KOPT-K1 (cell line): ENCODE data around the gene KPNA6.
"Not testable (repeated sequence)": the region's sequence is repeated elsewhere in the genome, so short reads cannot be mapped to it uniquely, and the experiment has no call there.

Experiments used
- H3K27ac ChIP-seq: fragments of 200-600 bp; sonication (generic); 2 replicates; pipeline ENCODE4 v1.5.1; 2016; ENCODE audit warnings: antibody characterized with exemption, mild to moderate bottlenecking, low read depth, low read length; ENCODE audit not compliant: poor library complexity, severe bottlenecking
- H3K36me3 ChIP-seq: fragments of 200-600 bp; sonication (generic); 2 replicates; pipeline ENCODE4 v1.5.1; 2017; ENCODE audit warnings: antibody characterized with exemption, mild to moderate bottlenecking, low read length, moderate library complexity; ENCODE audit not compliant: insufficient read depth
- H3K9me3 ChIP-seq: fragments of 200-600 bp; sonication (generic); 2 replicates; pipeline ENCODE4 v1.5.1; 2017; ENCODE audit warnings: antibody characterized with exemption, low read length, mild to moderate bottlenecking; ENCODE audit not compliant: insufficient read depth, poor library complexity, severe bottlenecking

KPNA6 gene

DNA sequence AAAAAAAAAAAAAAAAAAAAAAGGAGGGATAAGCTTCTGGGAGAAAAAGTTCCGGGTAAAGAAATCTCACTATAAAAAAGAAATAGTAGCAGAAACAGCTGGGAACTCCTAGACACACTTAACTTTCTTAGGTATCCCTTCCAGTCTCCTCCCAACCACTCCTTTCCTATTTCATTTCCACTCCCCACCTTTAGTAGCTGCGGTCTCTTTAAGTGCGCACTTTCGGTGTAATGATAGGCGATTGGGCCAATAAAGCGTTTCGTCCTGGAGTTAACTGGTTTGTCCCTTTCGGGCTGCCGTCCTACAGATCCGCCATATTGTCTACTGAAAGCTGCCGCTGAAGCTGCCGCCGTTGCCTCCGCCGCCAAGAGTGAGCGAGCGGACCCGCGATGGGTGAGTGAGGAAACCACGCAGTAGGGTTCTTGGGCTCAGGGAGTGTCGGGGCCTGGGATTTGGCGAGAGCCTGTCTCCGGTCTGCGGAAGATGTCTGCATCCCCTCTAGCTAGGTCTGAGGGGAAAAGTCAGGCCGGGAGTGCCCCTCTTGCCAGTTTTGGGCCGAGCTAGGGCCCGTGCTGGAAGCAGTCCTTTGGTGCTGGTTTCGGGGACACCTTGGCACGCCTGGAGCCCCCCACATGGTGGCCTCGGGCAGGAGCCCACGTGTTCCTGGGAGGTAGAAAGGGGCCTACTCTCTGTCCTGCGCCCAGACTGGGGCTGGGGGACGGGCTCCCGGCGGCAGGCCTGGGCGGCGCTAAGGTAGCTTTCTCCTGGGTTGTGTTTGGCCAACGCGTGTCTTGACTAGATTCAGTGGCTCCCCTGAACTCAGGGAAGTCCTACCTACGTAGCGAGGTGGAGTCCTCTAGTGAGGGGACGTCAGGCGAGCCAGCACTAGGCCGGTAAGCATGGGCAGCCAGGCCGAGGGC lies at the start of gene KPNA6:
KPNA6 (plus strand) TSS at position 315 of the 920 bp plus-strand sequence; CDS start at position 390, 75 bp downstream.
- Histone ChIP-seq H3K27ac (peak within 1 kb of the TSS; percentile 84), H3K36me3 (peaks cover 6% of the 10 kb centered on the region; the same call in 1 of the 2 replicates), H3K9me3 (no peaks in the 10 kb centered on the region)

DNA sequence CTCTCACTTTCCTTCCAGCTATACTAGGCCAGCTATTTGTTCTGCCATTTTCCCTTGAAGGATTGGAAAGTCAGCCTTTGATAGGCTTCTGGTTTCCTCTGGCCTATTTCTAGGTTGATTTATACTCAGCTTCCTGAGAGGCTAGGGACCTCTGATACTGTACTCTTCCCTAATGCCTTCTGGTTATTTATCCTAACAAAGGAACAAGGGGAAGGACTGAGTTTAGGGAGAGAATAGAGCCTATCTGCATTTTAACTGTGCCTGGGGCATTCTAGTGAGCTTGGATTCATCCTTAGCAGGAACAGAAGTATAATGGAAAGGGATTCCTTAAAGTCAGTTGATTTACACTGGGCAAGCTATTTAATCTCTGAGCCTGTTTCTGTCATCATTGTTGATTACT lies 46.9 kb upstream of the KPNA6 start:
- no peaks in the 10 kb centered on the region for H3K9me3 ChIP-seq
- H3K27ac ChIP-seq, result no peak overlapping the region
- peaks cover 67% of the 10 kb centered on the region for H3K36me3 ChIP-seq

- H3K9me3 ChIP-seq, result no peaks in the 10 kb centered on the region
- H3K27ac ChIP-seq, result no peak overlapping the region
- peaks cover 65% of the 10 kb centered on the region for H3K36me3 ChIP-seq
Observed at GRCh38 chr1:32062867-32063230, 45.0 kb upstream of the KPNA6 start.

DNA sequence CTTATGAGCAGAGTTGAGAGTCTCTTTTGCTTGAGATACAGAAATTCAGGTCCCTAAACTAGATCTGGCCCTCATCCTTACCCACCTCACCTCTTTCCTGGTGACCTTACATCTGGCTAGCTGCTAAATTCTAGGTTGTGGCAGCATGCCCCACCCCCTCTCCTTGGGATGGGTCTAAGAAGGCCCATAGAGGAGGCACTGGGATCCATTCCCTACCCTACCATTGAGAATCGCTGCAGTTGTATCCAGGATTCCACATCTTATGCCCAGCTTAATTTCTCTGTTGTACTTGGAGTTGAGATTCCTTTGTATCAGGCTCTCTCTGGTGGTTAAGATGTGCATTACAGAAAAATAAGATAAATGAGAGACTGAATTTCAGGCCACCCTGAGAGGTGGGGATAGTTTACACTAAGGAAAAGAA lies 44.6 kb upstream of the KPNA6 start:
- H3K27ac ChIP-seq, result no peak overlapping the region
- H3K36me3 ChIP-seq, result peaks cover 61% of the 10 kb centered on the region
- no peaks in the 10 kb centered on the region for H3K9me3 ChIP-seq

GRCh38 chr1:32065613-32066488 lies 42.0 kb upstream of the KPNA6 start:
- H3K36me3 ChIP-seq, result peaks cover 35% of the 10 kb centered on the region
- not testable (repeated sequence) for H3K9me3 ChIP-seq, H3K27ac ChIP-seq

- peaks cover 29% of the 10 kb centered on the region for H3K36me3 ChIP-seq
- no peaks in the 10 kb centered on the region for H3K9me3 ChIP-seq
- H3K27ac ChIP-seq, result no peak overlapping the region
Observed at GRCh38 chr1:32066489-32066873, 41.4 kb upstream of the KPNA6 start.

- H3K27ac ChIP-seq, result no peak overlapping the region
- peaks cover 3% of the 10 kb centered on the region for H3K36me3 ChIP-seq
- H3K9me3 ChIP-seq, result no peaks in the 10 kb centered on the region
Observed at GRCh38 chr1:32068957-32069588, 38.8 kb upstream of the KPNA6 start.

GRCh38 chr1:32071758-32072621 lies 35.9 kb upstream of the KPNA6 start:
- no peaks in the 10 kb centered on the region for H3K9me3 ChIP-seq

DNA sequence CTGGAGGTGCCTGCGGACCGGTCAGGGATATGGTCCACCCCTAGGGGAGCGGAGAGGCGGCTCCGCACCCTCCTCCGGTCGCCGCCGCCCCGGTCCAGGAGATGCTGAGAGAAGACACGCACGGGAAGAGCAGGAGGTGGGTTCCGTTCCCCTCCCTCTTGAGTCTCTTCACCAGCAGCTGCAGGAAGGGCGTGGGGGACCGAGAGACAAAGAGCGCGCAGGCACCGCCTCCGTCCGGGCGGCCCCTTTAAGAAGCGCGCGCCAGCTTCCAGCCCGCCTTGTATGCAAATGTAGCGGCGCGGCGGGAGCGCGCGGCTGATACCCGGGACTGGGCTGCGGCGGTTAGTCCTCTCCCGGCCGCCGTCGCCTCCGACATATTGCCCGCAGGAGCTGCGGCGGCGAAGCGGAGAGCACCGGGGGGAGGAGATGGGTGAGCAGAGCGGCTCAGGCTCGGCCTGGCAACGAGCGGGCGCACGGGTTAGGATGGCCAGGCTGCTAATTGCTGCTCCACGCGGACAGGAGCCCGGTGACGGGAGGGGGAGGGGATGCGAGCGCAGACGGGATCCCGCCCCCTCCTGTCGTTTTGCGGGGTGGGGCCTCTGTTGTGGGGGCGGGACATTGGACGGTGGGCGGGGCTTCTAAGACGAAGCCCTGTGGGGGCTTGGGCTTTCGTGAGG lies 35.1 kb upstream of the KPNA6 start, which contains the start of gene TMEM39B:
TMEM39B (plus strand) TSS at position 318 of the 677 bp plus-strand sequence; CDS start at position 427, 109 bp downstream.
- Histone ChIP-seq H3K27ac (peak within 1 kb of the TSS; percentile 89), H3K36me3 (peaks cover 32% of the 10 kb centered on the region), H3K9me3 (no peaks in the 10 kb centered on the region)

More at GRCh38 chr1:32071758-32072621, 35.9 kb upstream of the KPNA6 start:
- H3K36me3 ChIP-seq, result peaks cover 25% of the 10 kb centered on the region
- peak overlapping the region; percentile 89 for H3K27ac ChIP-seq

DNA sequence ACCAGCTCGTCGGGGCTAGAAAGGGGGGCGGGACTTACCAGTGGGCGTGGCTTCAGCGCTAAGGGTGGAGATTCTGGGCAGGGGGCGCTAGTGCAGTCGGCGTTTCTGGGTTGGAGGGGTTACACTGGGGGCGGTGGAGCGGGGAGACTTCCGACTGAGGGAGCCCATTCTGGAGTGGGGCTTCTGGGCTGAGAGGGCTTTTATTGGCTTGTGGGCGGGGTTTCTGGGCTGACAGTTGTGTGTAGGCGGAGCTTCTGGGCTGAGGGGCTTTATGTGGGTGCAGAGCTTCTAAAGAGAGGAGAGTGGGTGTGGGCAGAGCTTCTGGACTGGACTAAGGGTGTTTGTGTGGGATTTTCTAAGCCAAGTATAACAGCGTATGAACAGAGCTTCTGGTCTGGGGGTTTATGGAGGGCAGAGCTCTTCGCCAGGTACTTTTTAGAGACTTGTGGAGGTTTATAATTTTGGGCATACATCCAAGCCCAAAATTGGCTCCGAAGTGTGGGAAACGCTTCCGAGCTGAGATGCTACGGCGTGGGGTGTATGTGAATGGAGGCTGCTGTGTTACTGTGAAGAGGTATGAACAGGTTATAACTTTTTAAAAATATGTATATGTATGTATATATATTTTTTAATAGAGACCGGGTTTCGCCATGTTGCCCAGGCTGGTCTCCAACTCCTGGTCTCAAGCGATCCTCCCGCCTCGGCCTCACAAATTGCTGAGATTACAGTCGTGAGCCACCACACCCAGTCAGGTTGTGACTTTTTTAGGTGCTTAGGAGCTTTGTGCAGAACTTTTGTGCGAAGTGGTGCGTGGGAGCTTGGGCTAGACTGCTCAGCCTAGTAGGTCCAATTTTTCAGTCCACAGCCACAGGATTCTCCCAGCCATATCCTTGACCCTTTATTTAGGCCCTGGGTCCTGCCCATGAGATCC lies 34.3 kb upstream of the KPNA6 start:
- peaks cover 40% of the 10 kb centered on the region for H3K36me3 ChIP-seq
- no peaks in the 10 kb centered on the region for H3K9me3 ChIP-seq
- peak overlapping the region; percentile 89 for H3K27ac ChIP-seq

- Histone ChIP-seq H3K9me3 (no peaks in the 10 kb centered on the region), H3K27ac (no peak overlapping the region), H3K36me3 (peaks cover 53% of the 10 kb centered on the region)
Observed at GRCh38 chr1:32074841-32075240, 33.0 kb upstream of the KPNA6 start.

- peaks cover 75% of the 10 kb centered on the region for H3K36me3 ChIP-seq
- no peaks in the 10 kb centered on the region for H3K9me3 ChIP-seq
- no peak overlapping the region for H3K27ac ChIP-seq
Observed at GRCh38 chr1:32077451-32077850, 30.4 kb upstream of the KPNA6 start.

DNA sequence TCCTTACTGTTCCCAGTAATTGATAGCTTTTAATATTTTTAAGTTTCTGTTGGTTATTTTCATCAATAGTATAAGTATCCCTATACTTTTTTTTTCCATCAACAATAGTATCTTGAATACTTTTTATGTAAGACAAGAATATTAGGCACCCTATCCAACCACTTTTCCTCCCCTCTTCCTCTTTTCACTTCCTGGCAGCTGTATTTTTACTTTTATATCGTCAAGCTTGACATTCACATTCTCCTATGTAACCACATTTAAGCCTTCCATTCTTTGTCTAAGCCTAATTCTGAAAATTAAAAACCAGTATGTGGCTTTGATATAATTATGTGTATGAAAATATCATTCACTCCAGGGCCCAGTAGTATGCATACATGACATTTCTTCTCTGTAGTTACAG lies 25.8 kb upstream of the KPNA6 start:
- Histone ChIP-seq H3K9me3 (no peaks in the 10 kb centered on the region), H3K27ac (no peak overlapping the region), H3K36me3 (peaks cover 86% of the 10 kb centered on the region)
